HG03354 (cell line): ENCODE data around the gene SEPHS1.
A peak's percentile ranks its signal among the peaks of the same experiment; 100 is the strongest.

Experiments
- ATAC-seq: cut with Tn5 transposase; IDR thresholded peaks from one replicate; pipeline ENCODE4 v1.9.1; 2021; ENCODE audit warnings: mild to moderate bottlenecking; ENCODE audit not compliant: unreplicated experiment, poor library complexity, severe bottlenecking

The SEPHS1 gene

GRCh38 chr10:13365831-13366230 is 17.7 kb upstream of the SEPHS1 start:
- no peak for ATAC-seq

GRCh38 chr10:13365243-13365642 is 17.1 kb upstream of the SEPHS1 start:
- no peak for ATAC-seq

GRCh38 chr10:13360587-13360986 is 12.5 kb upstream of the SEPHS1 start:
- no peak for ATAC-seq

GRCh38 chr10:13356392-13356791 is 8.3 kb upstream of the SEPHS1 start:
- no peak for ATAC-seq

GRCh38 chr10:13354783-13355182 is 6.7 kb upstream of the SEPHS1 start:
- no peak for ATAC-seq

GRCh38 chr10:13352519-13352918 is 4.4 kb upstream of the SEPHS1 start:
- no peak for ATAC-seq

GRCh38 chr10:13351340-13351915 is 3.3 kb upstream of the SEPHS1 start:
- ATAC-seq, result no peak

- ATAC-seq, result no peak
These were observed 1.6 kb upstream of the SEPHS1 start for GRCh38 chr10:13349463-13350274.

- ATAC-seq, result peak; percentile 62
These were observed 465 bp downstream of the SEPHS1 start for GRCh38 chr10:13347500-13348156.

GRCh38 chr10:13347043-13347499 is 1.0 kb downstream of the SEPHS1 start:
- peak; percentile 33 for ATAC-seq

- no peak for ATAC-seq
These were observed 1.6 kb downstream of the SEPHS1 start for GRCh38 chr10:13346283-13347042.

- peak; percentile 96 for ATAC-seq
These were observed 7.3 kb downstream of the SEPHS1 start for GRCh38 chr10:13340626-13341376.

GRCh38 chr10:13340068-13340467 is 8.0 kb downstream of the SEPHS1 start:
- peak; percentile 3 for ATAC-seq

GRCh38 chr10:13338390-13339110 is 9.5 kb downstream of the SEPHS1 start:
- ATAC-seq, result no peak

GRCh38 chr10:13337827-13338196 is 10.3 kb downstream of the SEPHS1 start:
- no peak for ATAC-seq

- ATAC-seq, result no peak
These were observed 10.8 kb downstream of the SEPHS1 start for GRCh38 chr10:13337128-13337826.

GRCh38 chr10:13335881-13336280 is 12.2 kb downstream of the SEPHS1 start:
- ATAC-seq, result peak; percentile 42

GRCh38 chr10:13334556-13334955 is 13.5 kb downstream of the SEPHS1 start:
- no peak for ATAC-seq
